Fibroblast of skin of abdomen (primary cell): ENCODE data around the gene RNFT1.
"Not testable (repeated sequence)": the region's sequence is repeated elsewhere in the genome, so short reads cannot be mapped to it uniquely, and the experiment has no call there.

Source experiments
- DNase-seq: peaks from one replicate; pipeline ENCODE4 v3.0.0-alpha.2; 2013

The RNFT1 gene

GRCh38 chr17:59920637-59921036 is 43.9 kb downstream of the RNFT1 start:
- not testable (repeated sequence) for DNase-seq

- no peak for DNase-seq
Observed at GRCh38 chr17:59916446-59916845, 48.1 kb downstream of the RNFT1 start.

DNA sequence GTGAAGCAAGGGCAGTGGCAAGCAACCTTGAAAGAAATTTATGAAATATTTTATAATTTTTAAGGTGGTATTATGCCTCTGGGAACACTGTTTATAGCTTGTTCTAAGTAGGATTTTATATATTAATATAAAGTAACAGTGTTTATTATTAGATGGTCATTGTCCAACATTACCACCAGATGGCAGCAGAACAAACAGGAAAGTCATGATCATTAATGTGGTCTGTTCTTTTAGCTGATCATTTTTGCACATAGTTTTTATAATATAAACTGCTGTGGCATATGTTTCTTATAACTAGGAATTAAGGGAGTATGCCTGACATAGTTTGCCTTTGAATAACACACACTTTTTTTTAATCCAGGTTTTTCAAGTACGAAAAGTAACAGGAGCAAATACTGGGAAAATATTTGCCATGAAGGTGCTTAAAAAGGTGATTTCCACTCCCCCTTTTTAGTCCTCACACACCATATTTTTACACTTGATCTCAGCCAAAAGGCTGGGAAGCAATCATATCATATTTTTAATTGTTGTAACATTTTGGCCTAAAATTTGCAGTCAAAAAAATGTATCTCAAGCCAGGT is 50.2 kb downstream of the RNFT1 start:
- peak; percentile 55 for DNase-seq

- no peak for DNase-seq
Observed at GRCh38 chr17:59907467-59907866, 57.1 kb downstream of the RNFT1 start.

GRCh38 chr17:59903455-59903854 is 61.1 kb downstream of the RNFT1 start:
- no peak for DNase-seq
